ENCODE data around the gene ARRB1.
"Not testable (repeated sequence)": the region's sequence is repeated elsewhere in the genome, so short reads cannot be mapped to it uniquely, and the experiment has no call there.

The ARRB1 gene

GRCh38 chr11:75277991-75278790 lies 73.3 kb downstream of the ARRB1 start:
- Histone ChIP-seq H3K4me3 (ENCODE audit: low read length) (no peak overlapping the region), H3K27me3 (ENCODE audit: insufficient read depth, low read length) (no peaks in the 10 kb centered on the region), H3K9ac (ENCODE audit: low read depth, low read length) (no peak overlapping the region), H3K4me1 (ENCODE audit: insufficient read depth, low read length) (0 out of 2 replicates have a peak, but pooled peaks cover 3% of the 10 kb centered on the region), H3K27ac (ENCODE audit: low read depth, low read length) (no peak overlapping the region), H3K9me3 (ENCODE audit: insufficient read depth, low read depth, low read length) (no peaks in the 10 kb centered on the region), H3K36me3 (ENCODE audit: insufficient read depth, low read length) (peaks cover 50% of the 10 kb centered on the region)
- WGBS = 87% methylated on average over 13 of the region's 13 CpGs

GRCh38 chr11:75277211-75277805 lies 74.2 kb downstream of the ARRB1 start:
- no peaks in the 10 kb centered on the region for H3K9me3 ChIP-seq (ENCODE audit: insufficient read depth, low read depth, low read length)
- 93% methylated on average over 11 of the region's 11 CpGs for WGBS
- no peak overlapping the region for H3K4me3 ChIP-seq (ENCODE audit: low read length)
- 0 out of 2 replicates have a peak, but pooled peaks cover 3% of the 10 kb centered on the region for H3K4me1 ChIP-seq (ENCODE audit: insufficient read depth, low read length)
- peaks cover 43% of the 10 kb centered on the region for H3K36me3 ChIP-seq (ENCODE audit: insufficient read depth, low read length)
- no peak overlapping the region for H3K27ac ChIP-seq (ENCODE audit: low read depth, low read length)
- no peaks in the 10 kb centered on the region for H3K27me3 ChIP-seq (ENCODE audit: insufficient read depth, low read length)
- no peak overlapping the region for H3K9ac ChIP-seq (ENCODE audit: low read depth, low read length)

- 0 out of 2 replicates have a peak, but pooled peaks cover 3% of the 10 kb centered on the region for H3K4me1 ChIP-seq (ENCODE audit: insufficient read depth, low read length)
- WGBS = 93% methylated on average over 6 of the region's 6 CpGs
- H3K27ac ChIP-seq (ENCODE audit: low read depth, low read length) = no peak overlapping the region
- H3K9ac ChIP-seq (ENCODE audit: low read depth, low read length) = no peak overlapping the region
- H3K27me3 ChIP-seq (ENCODE audit: insufficient read depth, low read length) = no peaks in the 10 kb centered on the region
- H3K9me3 ChIP-seq (ENCODE audit: insufficient read depth, low read depth, low read length) = no peaks in the 10 kb centered on the region
- peaks cover 41% of the 10 kb centered on the region for H3K36me3 ChIP-seq (ENCODE audit: insufficient read depth, low read length)
- no peak overlapping the region for H3K4me3 ChIP-seq (ENCODE audit: low read length)
Observed at GRCh38 chr11:75276686-75277085, 74.8 kb downstream of the ARRB1 start.

- 88% methylated on average over 1 of the region's 2 CpGs for WGBS
- no peaks in the 10 kb centered on the region for H3K27me3 ChIP-seq (ENCODE audit: insufficient read depth, low read length)
- H3K27ac ChIP-seq (ENCODE audit: low read depth, low read length) = no peak overlapping the region
Observed at GRCh38 chr11:75276186-75276585, 75.3 kb downstream of the ARRB1 start.

GRCh38 chr11:75275581-75275980 lies 75.9 kb downstream of the ARRB1 start:
- 85% methylated on average over 6 of the region's 6 CpGs for WGBS
- Histone ChIP-seq H3K4me1 (ENCODE audit: insufficient read depth, low read length) (0 out of 2 replicates have a peak, but pooled peaks cover 3% of the 10 kb centered on the region), H3K9ac (ENCODE audit: low read depth, low read length) (no peak overlapping the region), H3K9me3 (ENCODE audit: insufficient read depth, low read depth, low read length) (no peaks in the 10 kb centered on the region), H3K36me3 (ENCODE audit: insufficient read depth, low read length) (peaks cover 37% of the 10 kb centered on the region), H3K27me3 (ENCODE audit: insufficient read depth, low read length) (no peaks in the 10 kb centered on the region), H3K27ac (ENCODE audit: low read depth, low read length) (no peak overlapping the region), H3K4me3 (ENCODE audit: low read length) (no peak overlapping the region)

More at GRCh38 chr11:75276186-75276585, 75.3 kb downstream of the ARRB1 start:
- H3K9me3 ChIP-seq (ENCODE audit: insufficient read depth, low read depth, low read length) = no peaks in the 10 kb centered on the region
- H3K9ac ChIP-seq (ENCODE audit: low read depth, low read length) = no peak overlapping the region
- H3K4me1 ChIP-seq (ENCODE audit: insufficient read depth, low read length) = 0 out of 2 replicates have a peak, but pooled peaks cover 3% of the 10 kb centered on the region
- H3K4me3 ChIP-seq (ENCODE audit: low read length) = no peak overlapping the region
- H3K36me3 ChIP-seq (ENCODE audit: insufficient read depth, low read length) = peaks cover 37% of the 10 kb centered on the region

- not testable (repeated sequence) for H3K4me3 ChIP-seq (ENCODE audit: low read length); H3K27ac ChIP-seq (ENCODE audit: low read depth, low read length); H3K27me3 ChIP-seq (ENCODE audit: insufficient read depth, low read length); H3K4me1 ChIP-seq (ENCODE audit: insufficient read depth, low read length); H3K9ac ChIP-seq (ENCODE audit: low read depth, low read length); H3K9me3 ChIP-seq (ENCODE audit: insufficient read depth, low read depth, low read length)
- WGBS = 94% methylated on average over 3 of the region's 3 CpGs
- H3K36me3 ChIP-seq (ENCODE audit: insufficient read depth, low read length) = peaks cover 37% of the 10 kb centered on the region
Observed at GRCh38 chr11:75274716-75275115, 76.7 kb downstream of the ARRB1 start.

- Histone ChIP-seq H3K27me3 (ENCODE audit: insufficient read depth, low read length) (no peaks in the 10 kb centered on the region), H3K9me3 (ENCODE audit: insufficient read depth, low read depth, low read length) (no peaks in the 10 kb centered on the region), H3K36me3 (ENCODE audit: insufficient read depth, low read length) (peaks cover 33% of the 10 kb centered on the region), H3K4me1 (ENCODE audit: insufficient read depth, low read length) (0 out of 2 replicates have a peak, but pooled peaks cover 3% of the 10 kb centered on the region), H3K27ac (ENCODE audit: low read depth, low read length) (no peak overlapping the region), H3K4me3 (ENCODE audit: low read length) (no peak overlapping the region), H3K9ac (ENCODE audit: low read depth, low read length) (no peak overlapping the region)
- WGBS = 93% methylated on average over 15 of the region's 15 CpGs
Observed at GRCh38 chr11:75273411-75274391, 77.8 kb downstream of the ARRB1 start.

GRCh38 chr11:75272821-75273301 lies 78.6 kb downstream of the ARRB1 start:
- Histone ChIP-seq H3K27me3 (ENCODE audit: insufficient read depth, low read length) (no peaks in the 10 kb centered on the region), H3K4me1 (ENCODE audit: insufficient read depth, low read length) (0 out of 2 replicates have a peak, but pooled peaks cover 3% of the 10 kb centered on the region), H3K27ac (ENCODE audit: low read depth, low read length) (no peak overlapping the region), H3K36me3 (ENCODE audit: insufficient read depth, low read length) (peaks cover 24% of the 10 kb centered on the region), H3K4me3 (ENCODE audit: low read length) (no peak overlapping the region), H3K9ac (ENCODE audit: low read depth, low read length) (no peak overlapping the region), H3K9me3 (ENCODE audit: insufficient read depth, low read depth, low read length) (no peaks in the 10 kb centered on the region)
- 95% methylated on average over 12 of the region's 12 CpGs for WGBS

- no peak overlapping the region for H3K27ac ChIP-seq (ENCODE audit: low read depth, low read length)
- 0 out of 2 replicates have a peak, but pooled peaks cover 3% of the 10 kb centered on the region for H3K4me1 ChIP-seq (ENCODE audit: insufficient read depth, low read length)
- no peak overlapping the region for H3K4me3 ChIP-seq (ENCODE audit: low read length)
- no peak overlapping the region for H3K9ac ChIP-seq (ENCODE audit: low read depth, low read length)
- no peaks in the 10 kb centered on the region for H3K9me3 ChIP-seq (ENCODE audit: insufficient read depth, low read depth, low read length)
- WGBS = 93% methylated on average over 5 of the region's 5 CpGs
- H3K36me3 ChIP-seq (ENCODE audit: insufficient read depth, low read length) = peaks cover 20% of the 10 kb centered on the region
- no peaks in the 10 kb centered on the region for H3K27me3 ChIP-seq (ENCODE audit: insufficient read depth, low read length)
Observed at GRCh38 chr11:75272391-75272790, 79.1 kb downstream of the ARRB1 start.

GRCh38 chr11:75271730-75272129 lies 79.7 kb downstream of the ARRB1 start:
- H3K4me1 ChIP-seq (ENCODE audit: insufficient read depth, low read length) = 0 out of 2 replicates have a peak, but pooled peaks cover 3% of the 10 kb centered on the region
- WGBS = 95% methylated on average over 6 of the region's 6 CpGs

More at GRCh38 chr11:75271730-75272129, 79.7 kb downstream of the ARRB1 start:
- H3K9ac ChIP-seq (ENCODE audit: low read depth, low read length) = no peak overlapping the region
- no peaks in the 10 kb centered on the region for H3K27me3 ChIP-seq (ENCODE audit: insufficient read depth, low read length)
- peaks cover 14% of the 10 kb centered on the region for H3K36me3 ChIP-seq (ENCODE audit: insufficient read depth, low read length)
- H3K9me3 ChIP-seq (ENCODE audit: insufficient read depth, low read depth, low read length) = no peaks in the 10 kb centered on the region
- no peak overlapping the region for H3K4me3 ChIP-seq (ENCODE audit: low read length)
- H3K27ac ChIP-seq (ENCODE audit: low read depth, low read length) = no peak overlapping the region

Measured in HUES64 (cell line).